NCI-H226 (cell line): ENCODE measurements around the gene RAD51B.

Experiments
- DNase-seq: peaks from one replicate; pipeline ENCODE4 v3.0.0-alpha.2; 2015

Gene RAD51B

DNA sequence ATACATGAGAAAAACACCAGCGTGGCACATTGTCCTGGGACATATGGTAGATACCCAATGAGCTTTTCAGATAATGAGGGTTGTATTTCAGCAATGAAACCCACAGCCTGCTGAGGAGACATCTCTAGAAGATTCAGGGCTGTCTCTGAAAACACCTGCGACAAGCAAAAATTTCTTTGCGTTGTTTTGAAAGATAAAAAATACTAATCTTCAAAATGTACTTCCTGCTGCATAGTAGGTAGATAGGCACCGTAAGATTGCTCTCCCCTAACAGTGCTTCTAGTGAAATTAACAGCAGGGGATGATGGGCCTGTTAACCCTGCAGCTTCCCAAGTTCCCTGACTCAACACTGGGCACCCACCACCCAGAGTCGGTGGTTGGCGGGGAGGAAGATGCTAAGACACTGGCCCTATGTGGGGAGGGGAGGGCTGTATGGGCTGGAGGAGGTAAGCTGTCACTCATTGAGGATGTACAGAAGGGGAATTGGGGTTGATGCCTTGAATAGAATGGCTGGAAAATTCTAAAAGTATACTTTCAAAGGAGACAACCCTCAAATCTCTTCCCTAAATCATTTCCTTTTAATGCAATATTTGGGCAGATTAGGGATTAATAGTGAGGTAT lies 953.3 kb downstream of the RAD51B start:
- DNase-seq: no peak

GRCh38 chr14:68774771-68775613 lies 955.4 kb downstream of the RAD51B start:
- DNase-seq: peak; percentile 80

DNA sequence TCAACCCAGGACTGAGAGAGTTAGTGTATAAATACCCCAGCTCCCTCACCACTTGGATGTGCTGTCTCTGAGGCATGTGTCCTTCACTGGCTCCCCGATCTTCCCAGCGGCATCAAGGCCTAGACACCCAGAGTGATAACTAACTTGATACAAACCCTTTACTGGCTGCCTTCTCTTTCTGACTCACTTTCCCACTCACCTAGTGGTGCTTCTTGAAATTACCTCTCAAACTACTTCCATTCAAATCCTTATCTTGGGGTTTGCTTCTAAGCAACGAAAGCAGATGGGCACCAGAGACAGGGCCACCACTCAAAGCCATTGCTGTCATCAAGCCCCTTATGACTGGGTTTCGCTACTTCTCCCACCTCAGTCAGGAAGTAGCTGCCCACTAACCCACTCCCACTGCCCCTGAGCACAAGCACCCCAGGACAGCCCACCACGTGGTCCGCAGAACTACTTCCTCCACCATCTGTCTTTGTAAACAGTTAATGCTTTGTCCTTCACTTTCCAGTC lies 956.1 kb downstream of the RAD51B start:
- DNase-seq: no peak

DNA sequence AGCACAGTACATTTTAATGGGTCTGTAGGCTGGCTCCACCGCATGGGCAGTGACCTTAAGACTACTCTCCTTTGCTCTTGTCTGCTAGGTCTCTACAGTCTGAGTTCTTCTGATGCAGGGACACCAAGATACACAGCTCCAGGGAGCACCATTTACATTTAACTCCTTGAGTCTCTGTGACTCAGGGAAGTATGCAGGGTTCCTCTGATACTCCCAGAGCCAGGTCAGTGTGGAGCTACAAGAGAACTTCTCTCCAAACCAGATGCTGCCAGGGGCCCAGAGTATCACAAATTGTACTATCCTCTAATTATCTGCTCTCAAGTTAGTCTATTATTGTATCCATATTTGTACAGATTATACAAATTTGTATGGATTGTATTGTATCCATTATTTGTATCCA lies 958.1 kb downstream of the RAD51B start:
- DNase-seq: no peak
